ENCODE data around the gene KRT84. TPM values are rescaled to one million over a fixed set of nuclear protein-coding genes. Genes with fewer than 3 reads are reported as not detected.
A peak's percentile ranks its signal among the peaks of the same experiment; 100 is the strongest.

KRT84 gene
- polyA plus RNA-seq (ENCODE audit: insufficient read length in 4 of 4): not detected

- DNase-seq (ENCODE audit: low read depth in 4 of 4, low spot score in 3 of 4): no peak
These were observed at the start of gene KRT84 for GRCh38 chr12:52385226-52385702. KRT84 (minus strand) TSS chr12:52385652; CDS start chr12:52385585, 67 bp downstream.

GRCh38 chr12:52434760-52435530 lies 49.5 kb upstream of the KRT84 start:
- DNase-seq (ENCODE audit: low read depth in 4 of 4, low spot score in 3 of 4): no peak

GRCh38 chr12:52434081-52434733 lies 48.8 kb upstream of the KRT84 start, which contains the start of gene KRT75:
KRT75 (minus strand) TSS chr12:52434371; CDS start chr12:52434304, 67 bp downstream.
- DNase-seq (ENCODE audit: low read depth in 4 of 4, low spot score in 3 of 4): no peak

GRCh38 chr12:52433501-52434080 lies 48.1 kb upstream of the KRT84 start:
- DNase-seq (ENCODE audit: low read depth in 4 of 4, low spot score in 3 of 4): no peak

GRCh38 chr12:52432559-52433207 lies 47.2 kb upstream of the KRT84 start:
- DNase-seq (ENCODE audit: low read depth in 4 of 4, low spot score in 3 of 4): no peak

GRCh38 chr12:52428121-52428520 lies 42.7 kb upstream of the KRT84 start:
- no peak for DNase-seq (ENCODE audit: low read depth in 4 of 4, low spot score in 3 of 4)

- DNase-seq (ENCODE audit: low read depth in 4 of 4, low spot score in 3 of 4): no peak
These were observed 41.6 kb upstream of the KRT84 start for GRCh38 chr12:52427083-52427482.

- DNase-seq (ENCODE audit: low read depth in 4 of 4, low spot score in 3 of 4): no peak
These were observed 40.6 kb upstream of the KRT84 start for GRCh38 chr12:52426034-52426433.

- no peak for DNase-seq (ENCODE audit: low read depth in 4 of 4, low spot score in 3 of 4)
These were observed 40.0 kb upstream of the KRT84 start for GRCh38 chr12:52425466-52425865.

GRCh38 chr12:52423661-52424500 lies 38.4 kb upstream of the KRT84 start:
- no peak for DNase-seq (ENCODE audit: low read depth in 4 of 4, low spot score in 3 of 4)

- no peak for DNase-seq (ENCODE audit: low read depth in 4 of 4, low spot score in 3 of 4)
These were observed 37.6 kb upstream of the KRT84 start for GRCh38 chr12:52423035-52423434.

- no peak for DNase-seq (ENCODE audit: low read depth in 4 of 4, low spot score in 3 of 4)
These were observed 34.2 kb upstream of the KRT84 start for GRCh38 chr12:52419656-52420055.

GRCh38 chr12:52418576-52419110 lies 33.2 kb upstream of the KRT84 start:
- no peak for DNase-seq (ENCODE audit: low read depth in 4 of 4, low spot score in 3 of 4)

- DNase-seq (ENCODE audit: low read depth in 4 of 4, low spot score in 3 of 4): no peak
These were observed 32.3 kb upstream of the KRT84 start for GRCh38 chr12:52417740-52418139.

GRCh38 chr12:52416795-52417194 lies 31.3 kb upstream of the KRT84 start:
- no peak for DNase-seq (ENCODE audit: low read depth in 4 of 4, low spot score in 3 of 4)

- DNase-seq (ENCODE audit: low read depth in 4 of 4, low spot score in 3 of 4): peak; percentile 36 to 48 (median 46)
These were observed 30.7 kb upstream of the KRT84 start for GRCh38 chr12:52415870-52416750.

GRCh38 chr12:52414936-52415335 lies 29.5 kb upstream of the KRT84 start:
- DNase-seq (ENCODE audit: low read depth in 4 of 4, low spot score in 3 of 4): no peak

- DNase-seq (ENCODE audit: low read depth in 4 of 4, low spot score in 3 of 4): no peak
These were observed 28.4 kb upstream of the KRT84 start for GRCh38 chr12:52413782-52414345.
